ENCODE measurements around the gene VASN.

Gene VASN

DNA sequence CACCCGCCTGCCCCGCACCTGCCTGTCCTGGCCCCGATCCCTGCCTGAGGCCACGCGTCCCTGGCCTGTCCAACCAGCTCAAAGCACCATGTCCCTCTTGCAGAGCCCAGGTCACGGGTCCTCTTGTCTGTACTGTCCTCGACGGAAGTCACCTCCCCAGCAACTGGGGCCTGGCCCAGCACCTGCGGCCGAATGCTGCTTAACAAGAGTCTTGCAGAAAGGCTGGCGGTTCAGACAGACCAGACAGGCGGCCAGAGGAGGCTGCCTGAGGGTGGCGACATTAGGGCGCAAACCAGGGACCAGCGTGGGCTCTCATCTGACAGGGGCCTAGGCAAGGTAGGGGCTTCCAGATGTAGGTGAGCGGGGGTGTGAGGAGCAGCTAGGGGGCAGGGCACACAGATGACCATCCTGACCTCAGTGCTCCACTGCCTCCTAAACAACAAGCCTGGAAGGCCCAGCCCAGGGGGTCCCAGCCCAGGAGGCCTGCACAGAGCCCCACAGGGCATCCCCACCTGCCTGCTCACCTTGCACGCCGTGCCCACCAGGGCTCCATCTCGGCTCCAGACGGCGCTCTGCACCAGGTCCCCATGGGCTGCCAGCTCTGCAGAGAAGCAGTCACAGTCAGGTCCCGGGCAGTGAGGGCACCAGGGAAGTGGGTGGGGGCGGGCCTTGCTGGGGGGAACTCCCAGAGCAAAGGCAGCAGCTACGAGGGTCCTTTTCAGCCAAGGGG is 33.5 kb downstream of the VASN start:
- DNase-seq, result no peak

DNA sequence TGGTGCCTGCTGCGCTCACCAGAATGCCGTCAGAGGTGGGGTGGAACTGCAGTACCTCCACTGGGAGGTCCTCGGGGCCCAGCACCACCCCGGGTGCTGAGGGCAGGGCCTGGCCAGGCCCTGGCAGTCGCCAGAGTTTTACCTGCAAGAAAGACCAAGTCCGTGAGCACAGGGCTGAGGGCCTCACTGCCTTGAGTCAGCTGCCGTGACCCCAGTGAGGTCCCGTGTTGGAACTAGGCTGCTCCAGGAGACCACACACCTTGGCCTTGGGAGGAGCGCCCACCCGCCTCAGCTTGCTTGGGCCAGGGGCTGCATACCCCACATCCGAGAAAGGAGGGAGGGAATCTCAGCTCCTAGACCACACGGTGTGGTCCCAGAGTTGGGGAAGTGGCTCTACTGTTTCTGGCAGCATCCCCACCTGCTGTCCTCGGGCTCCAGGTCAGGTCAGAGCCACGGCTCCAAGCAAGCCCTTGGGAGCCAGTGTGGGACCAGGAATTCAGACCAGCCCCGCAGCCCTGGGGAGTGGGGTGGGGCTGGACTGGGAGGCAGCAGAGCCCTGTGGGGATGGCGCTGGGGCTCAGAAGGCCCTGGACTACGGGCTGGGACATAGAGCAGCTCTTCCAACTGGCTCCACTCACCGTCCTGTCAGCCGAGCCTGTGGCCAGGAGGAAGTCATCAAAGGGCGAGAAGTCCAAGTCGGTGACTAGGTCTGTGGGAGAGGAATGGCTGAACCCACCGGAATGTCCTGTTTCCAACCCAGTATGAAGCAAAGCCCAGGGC is 36.1 kb downstream of the VASN start:
- no peak for DNase-seq

DNA sequence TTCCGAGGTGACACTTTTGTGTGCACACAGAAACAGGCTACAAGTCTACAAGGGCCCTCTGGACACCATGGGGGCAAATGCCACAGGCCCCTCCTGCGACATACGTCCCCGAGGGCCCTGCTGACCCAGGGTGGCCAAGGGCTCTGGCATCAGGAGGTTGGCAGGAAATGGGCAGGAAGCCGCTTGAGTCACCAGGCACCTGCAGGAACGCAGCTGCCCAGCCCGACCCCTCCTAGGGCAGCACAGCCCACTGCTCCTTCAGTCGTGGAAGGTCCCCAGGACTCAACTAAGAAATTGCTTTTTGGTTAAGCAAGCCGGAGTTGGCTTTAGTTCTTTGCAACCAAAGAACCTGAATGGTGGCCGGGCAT is 36.7 kb downstream of the VASN start:
- DNase-seq, result no peak

DNA sequence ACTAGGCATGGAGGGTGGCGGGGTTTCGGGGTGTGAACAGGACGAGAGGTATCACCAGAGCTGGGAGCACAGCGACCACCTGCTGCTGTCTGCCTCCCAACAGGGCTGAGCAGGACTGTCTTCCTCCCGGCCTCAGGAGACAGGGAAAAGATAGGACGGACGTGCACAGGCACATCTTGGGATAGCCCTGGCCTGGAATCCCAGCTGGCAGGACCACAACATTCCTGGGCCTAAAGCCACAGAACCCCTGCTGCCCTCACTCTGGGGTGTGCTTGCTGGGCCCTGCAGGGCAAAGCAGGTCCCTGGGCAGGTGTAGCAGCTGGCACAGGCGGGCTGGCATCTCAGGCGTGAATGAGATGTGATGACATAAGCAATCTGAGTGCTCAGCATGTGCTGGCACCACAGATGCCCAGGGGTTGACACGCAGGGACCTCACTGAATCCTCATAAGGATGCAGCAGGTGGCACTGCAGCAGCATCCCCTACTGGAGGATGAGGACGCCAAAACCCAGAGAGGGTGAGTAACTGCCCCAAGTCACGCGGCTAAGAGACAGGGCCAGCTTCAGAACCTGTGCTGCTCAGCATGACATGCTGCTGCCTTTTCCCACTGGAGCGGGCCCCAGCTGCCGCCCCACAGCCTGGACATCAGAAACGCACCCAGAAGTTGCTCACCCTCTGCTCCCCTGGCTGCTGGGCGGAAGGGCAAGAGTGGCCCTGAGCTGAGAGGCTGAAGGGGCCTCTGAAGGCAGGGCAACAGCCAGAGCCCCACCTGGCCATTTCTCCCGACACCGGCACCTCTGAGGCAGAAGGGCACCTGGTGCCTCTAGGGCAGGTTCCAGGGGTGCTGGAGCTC is 37.7 kb downstream of the VASN start:
- DNase-seq, result no peak

DNA sequence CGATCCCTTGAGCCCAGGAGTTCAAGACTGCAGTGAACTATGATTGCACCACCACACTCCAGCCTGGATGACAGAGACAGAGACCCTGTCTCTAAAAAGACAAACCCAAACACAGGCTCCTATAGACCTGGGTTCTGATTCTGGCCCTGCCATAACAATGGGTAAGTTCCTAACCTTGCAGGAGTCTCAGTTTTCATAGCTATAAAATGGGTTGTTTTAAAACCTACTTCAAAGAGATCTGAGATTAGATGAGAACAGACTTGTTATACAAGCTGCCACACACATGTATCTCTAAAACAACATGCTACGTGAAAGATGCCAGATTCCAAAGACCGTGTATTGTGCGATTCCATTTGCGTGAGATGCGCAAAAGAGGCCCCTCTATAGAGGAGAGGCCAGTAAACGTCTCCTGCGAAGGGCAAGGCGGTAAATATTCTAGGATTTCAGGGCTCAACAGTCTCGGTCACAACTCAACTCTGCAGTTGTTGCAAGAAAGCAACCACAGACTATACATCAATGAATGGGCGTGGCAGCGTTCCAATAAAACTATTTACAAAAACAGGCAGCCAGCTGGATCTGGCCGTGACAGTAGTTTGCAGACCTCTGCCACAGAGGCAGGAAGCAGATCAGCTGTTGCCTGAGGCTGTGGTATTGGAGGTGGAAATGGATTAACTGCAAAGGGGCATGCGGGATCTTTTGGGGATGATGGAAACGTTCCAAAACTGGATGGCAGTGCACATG is 38.9 kb downstream of the VASN start:
- no peak for DNase-seq

DNA sequence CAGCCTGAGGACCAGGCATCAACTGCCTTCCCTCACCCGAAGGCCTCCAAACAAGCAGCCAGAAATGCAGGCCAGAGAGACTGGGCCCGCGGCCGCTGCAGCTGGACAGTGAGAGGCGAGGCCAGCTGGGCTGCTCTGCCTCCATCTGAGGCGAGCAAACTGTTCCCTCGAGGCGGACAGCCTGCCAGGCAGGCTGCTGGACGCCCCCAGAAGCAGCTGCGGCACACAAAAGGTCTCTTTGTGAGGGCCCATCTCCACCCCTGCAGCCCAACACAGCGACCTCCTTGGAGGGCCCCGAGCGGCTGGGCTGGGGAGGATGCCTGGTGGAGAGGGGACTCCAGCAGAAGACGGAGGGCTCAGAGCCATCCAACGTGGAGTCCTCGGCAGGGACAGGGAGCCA is 40.0 kb downstream of the VASN start:
- no peak for DNase-seq

DNA sequence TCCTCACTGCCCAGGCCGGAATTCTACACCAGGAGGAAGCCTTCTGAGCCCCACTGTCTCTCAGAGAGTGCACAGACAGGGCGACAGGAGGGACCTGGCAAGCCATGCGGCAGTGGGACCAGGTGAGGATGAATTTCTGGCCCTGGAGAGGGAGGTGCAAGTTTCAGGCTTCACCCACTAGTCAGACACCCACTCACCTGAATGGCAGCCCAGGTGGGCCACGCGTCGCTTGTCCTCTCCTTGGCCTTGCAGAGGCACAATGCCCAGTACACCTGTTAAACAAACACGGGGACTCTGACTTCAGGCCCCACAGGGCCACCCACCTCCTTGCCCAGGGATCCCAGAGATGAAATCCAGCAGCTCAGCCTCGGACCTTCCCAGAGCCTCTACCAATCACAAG is 40.5 kb downstream of the VASN start:
- DNase-seq, result no peak

DNA sequence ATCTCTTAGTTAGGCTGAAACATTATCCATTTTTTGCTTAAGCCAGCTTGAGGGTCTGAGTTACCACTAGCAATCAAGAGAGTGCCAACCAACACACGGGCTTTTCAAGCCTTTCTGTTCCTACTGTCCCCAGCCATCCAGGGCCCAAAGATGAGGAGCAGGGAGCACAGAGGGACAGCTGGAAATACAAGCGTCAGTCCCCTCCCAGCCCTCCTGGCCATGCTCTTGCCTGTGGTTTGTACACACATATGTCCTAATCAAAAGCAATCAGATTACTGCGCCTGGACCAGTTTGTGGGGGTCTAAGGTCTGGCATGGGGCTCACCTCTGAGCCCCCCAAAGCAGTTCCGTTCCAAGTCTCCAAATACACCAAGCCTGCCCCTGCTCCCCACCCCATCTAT is 41.2 kb downstream of the VASN start:
- DNase-seq, result no peak

DNA sequence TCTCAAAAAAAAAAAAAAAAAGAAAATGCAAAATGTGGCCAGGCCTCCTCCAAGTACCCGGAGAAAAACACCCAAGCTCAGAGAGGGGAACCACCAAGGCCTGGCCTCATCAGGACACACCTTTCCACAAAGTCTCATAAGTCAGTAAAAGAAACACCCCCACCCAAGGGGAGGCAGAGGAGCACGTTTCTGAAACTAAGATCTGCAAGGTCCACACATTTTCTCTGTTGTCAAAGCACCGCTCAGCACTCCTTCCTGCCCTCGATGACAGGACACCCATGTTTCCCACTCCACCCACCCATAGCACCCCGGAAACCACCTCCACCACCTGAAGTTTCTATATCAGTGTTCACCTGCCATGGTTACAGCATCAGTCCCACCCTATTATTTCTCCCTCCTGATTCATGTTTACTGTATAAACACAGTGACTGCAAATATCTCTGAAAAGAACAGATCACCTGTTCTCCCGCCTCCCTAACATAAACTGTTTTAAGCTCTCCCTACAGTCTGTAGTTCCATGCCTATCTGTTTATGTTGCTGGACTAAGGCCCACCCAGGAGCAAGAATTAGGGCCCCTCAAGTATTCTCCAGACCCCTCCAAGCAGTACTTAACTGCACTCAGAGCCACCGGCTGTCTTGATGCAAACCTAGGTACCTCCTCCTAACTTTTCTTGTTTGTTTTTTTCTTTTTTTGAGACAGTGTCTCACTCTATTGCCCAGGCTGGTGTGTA is 42.7 kb downstream of the VASN start:
- no peak for DNase-seq

DNA sequence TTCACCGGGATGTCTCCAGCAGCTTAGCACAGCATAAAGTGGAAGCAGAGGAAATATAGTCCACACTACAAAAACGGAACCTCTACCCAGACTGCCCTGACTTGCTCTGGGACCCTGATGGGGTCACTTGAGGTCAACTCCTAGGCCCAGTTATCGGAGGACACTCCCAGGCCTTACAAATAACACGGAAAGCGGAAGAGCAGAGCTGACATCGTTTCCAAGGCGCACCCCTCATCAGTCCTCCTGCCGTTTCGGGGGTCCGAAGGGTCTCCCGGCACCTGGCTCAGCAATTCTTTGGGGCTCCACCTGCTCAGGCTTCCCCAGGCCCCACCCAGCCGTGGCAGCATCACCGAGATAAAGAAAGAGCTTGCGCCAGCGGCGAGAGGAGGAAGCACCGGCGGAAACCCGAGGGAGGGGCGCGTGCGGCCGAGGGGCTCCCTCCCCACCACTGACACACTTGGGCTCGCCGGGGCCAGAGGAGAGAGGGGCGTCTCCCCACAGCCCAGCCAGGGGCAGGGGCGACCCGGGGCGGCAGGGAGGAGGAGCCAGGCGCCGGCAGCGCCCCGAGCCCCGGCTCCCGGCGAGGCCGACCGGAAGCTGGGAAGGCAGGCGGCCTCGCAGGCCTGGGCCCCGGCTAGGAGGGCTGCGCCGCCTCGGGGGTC is 44.0 kb downstream of the VASN start:
- DNase-seq, result peak; percentile 86 to 91 (median 89)

DNA sequence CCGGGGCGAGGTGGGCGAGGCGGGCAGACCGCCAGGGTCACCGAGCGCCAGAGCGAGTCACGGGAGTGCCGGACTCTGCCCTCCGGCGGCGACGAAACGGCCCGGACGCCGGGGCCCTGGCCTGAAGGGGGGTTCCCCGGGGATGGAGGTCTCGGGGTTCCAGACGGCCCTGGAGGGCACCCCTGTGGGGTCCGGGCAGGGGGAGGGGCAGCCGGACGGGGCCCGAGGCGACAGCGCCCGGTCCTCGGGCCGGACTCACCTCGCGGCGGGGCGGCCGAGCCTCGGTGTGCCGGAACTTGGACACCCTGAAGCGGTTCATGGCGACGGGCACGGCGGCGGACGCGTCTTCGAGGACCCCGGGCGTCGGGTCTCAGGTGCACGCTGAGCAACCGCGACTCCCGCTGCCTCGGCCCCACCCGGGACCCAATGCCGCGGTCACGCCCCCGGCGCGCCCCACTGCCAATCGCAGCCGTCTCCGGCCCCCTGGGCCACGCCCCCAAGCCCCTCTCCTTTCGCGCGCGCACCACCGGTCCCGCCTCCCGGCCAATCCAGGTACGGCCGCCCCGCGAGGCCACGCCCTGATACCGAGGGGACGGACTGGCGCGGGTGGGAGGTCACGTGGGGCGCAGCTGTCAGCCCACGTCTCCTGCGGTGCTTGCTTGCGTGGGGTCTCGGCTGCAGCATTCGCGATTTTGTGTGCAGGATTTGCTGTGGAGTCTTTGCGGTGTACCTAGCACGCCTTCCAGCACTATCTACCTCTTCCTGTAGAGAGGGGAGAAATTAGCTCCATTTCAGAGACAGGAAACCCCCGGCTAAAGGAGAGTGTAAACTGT is 44.8 kb downstream of the VASN start, which contains the start of gene CORO7:
TSS of gene CORO7 (minus strand) at position 397 of the 833 bp plus-strand sequence. CDS start at position 319, 78 bp downstream.
- peak; percentile 95 to 99 (median 98) for DNase-seq

DNA sequence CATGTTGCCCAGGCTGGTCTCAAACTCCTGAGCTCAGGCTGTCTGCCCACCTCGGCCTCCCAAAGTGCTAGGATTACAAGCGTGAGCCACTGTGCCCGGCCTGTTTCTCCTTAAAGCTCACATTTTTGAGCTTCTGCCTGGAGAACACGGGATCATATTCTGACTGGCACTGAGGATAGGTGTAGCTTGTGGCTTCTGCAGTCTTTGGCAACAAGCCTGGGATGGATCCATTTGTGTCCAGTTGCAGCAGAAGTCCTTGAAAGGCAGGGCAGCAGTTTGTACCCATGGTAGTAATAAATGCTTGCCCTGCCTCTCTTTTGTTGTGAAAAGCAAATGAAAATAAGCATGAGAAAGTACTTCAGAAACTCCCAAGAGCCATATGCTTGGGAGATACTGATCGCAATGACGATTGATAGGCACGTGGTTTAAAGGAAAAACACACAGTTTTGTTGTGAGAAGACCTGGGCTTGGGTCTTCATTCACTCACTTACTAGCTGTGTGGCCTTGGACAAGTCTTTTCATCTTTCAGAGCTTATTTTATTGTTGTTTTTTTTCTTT is 47.8 kb downstream of the VASN start:
- DNase-seq, result no peak

DNA sequence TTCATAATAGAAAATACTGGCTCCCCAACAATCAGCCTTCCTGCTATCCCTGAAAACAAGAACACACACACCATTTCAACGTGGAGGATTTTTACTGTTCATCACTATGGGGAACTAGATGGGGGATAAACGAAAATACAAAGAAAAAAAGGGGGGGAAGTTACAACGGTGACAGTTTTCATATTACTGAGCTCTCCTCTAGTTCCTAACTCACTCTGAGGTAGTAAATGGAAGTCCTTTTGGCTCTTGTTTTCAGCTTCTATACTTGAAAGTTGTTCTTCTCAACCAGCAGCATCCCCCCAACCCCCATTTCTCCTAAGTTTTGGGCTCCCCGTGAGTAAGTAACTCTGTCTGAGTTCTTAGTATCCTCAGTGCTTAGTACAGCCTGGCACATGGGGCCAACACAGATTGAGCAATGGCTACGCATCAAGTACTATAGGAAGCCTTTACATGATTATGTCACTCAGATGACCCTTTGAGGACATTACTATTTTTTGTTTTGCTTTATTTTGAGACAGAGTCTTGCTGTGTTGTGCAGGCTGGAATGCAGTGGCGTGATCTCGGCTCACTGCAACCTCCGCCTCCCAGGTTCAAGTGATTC is 49.0 kb downstream of the VASN start:
- peak; percentile 35 to 69 (median 36) for DNase-seq

DNA sequence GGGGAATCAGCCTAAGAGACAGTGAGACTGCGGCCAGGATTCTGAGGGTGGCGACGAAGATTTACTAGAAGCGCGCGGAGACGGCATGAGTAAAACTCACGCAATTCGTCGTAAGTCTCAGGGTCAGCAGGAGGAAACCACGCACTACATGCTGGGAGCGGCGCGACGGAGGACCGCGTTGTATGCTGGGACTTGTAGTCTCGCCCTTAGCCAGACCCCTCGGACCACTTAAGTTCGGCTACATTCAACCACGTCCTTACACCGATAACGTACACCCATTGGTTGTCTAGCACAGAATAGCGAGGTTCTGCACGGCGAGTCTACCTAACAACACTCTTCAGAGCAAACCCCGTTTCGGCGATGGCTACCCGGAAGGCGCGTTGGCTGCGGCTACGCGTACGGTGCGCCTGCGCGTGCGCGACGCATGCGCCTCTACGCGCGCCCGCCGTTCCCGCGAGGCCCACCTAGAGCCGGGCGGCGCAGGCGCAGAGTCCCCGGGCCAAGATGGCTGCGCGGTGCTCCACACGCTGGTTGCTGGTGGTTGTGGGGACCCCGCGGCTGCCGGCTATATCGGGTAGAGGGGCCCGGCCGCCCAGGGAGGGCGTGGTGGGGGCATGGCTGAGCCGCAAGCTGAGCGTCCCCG is 53.9 kb downstream of the VASN start, which contains the start of gene DNAJA3:
TSS of gene DNAJA3 (plus strand) at position 491 of the 643 bp plus-strand sequence. CDS start at position 505, 14 bp downstream.
- DNase-seq, result peak; percentile 98 to 99 (median 99)

DNA sequence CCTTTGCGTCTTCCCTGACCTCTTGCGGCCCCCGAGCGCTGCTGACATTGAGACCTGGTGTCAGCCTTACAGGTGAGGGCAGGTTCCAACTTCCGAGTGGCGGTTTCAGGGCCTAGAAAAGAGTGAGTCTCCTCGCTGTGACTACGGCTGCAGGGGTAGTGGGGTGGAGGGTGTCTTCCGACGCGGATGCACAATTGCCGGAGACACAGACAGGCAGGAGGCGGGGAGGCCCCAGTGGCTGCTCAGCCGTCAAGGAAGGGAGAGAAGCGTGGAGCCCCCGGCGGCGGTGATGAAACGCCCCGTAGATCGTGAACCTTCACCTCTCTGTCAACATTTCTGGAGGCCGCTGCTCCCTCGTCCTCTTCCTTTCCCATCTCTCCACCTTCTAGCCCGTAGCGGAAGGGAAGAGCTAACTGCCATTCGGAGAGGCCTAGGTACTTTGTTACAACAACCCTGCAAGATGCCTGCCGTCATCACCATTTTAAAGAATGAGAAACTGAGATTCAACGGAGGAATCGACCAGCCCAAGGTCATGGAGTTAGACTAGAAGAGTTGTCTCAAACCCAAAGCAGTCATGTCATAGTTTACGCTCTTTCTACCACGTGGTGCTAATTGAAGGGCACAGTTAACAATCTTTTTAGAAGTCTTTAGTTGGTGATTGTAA is 54.5 kb downstream of the VASN start:
- peak in 2 of 3 donors; percentile 12 to 43 for DNase-seq

DNA sequence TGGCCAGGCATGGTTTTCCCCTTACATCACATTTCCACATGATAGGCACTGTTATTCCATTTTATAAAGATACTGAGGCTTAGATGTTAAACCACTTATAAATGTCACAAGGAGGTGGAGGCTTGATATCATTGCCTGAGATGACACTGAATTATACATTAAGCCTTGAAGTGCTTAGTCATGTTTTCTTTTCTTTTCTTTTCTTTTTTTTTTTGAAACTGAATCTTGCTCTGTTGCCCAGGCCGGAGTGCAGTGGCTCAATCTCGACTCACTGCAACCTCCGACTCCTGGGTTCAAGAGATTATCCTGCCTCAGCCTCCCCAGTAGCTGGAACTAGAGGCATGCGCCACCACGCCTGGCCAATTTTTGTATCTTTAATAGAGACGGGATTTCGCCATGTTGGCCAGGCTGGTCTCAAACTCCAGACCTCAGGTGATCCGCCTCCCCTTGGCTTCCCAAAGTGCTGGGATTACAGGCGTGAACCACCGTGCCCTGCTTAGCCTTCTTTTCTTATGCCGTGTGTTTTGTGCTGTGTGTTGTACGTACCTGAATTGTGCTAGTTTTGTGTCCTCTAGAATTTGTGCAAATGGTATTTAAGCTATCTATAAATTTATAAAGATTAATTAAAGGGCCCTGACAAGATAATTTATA is 55.2 kb downstream of the VASN start:
- DNase-seq, result no peak

DNA sequence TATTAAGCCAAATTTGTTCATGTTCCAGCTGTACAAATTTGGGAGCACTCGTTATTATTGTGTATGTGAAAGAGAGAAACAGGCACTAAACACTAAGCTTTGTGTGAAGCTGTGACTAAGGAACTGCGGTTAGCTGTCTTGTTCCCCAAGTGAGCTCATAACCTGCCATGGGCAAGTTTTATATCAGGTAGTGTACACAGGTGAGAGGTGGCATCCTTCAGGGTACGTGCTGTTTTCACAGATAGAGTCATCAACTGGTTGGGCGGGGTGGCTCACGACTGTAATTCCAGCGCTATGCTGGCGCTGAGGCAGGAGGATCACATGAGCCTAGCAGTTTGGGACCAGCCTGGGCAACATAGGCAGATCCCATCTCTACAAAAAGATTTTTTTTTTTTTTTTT is 56.9 kb downstream of the VASN start:
- DNase-seq, result no peak

DNA sequence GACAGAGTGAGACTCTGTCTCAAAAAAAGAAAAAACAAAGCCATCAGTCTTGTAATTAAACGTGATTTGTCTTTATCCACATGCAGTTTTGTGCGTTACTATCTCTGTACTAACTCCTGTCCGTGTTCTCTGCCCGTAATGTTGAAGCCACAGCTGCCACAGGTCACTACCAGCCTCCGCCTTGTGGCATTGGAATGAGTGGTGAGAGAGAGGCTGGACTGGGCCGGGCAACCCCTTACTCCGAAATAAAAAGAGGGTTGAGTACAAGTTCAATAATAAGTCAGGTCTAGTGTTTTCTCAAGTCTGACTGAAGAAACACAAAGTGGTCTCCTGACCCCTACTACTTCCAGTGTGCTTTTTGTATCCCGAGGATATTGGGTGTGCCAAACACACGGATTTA is 59.4 kb downstream of the VASN start:
- DNase-seq, result peak in 1 of 3 donors; percentile 12
